Measurements from ENCODE around the gene HSPA2.

HSPA2 gene

DNA sequence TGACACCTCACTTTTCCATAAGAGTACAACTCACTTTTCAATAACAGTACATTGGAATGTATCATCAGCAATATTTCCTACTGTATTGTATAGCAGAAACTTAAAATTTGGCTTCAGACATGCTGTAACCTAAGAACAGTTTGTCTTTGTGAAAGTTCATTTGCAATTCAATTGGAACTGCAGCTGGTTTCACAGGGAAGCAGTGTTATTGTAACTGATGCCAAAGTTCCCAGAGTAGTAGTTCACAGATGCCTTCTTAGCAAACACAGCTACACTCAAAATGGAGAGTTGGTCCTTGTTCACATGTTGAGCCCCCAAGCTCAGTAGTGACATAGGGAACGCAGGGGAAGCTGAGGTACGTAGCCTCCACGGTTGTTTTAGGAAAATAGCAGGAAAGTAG is 32.6 kb downstream of the HSPA2 start:
- TF ChIP-seq, protein P1, sequence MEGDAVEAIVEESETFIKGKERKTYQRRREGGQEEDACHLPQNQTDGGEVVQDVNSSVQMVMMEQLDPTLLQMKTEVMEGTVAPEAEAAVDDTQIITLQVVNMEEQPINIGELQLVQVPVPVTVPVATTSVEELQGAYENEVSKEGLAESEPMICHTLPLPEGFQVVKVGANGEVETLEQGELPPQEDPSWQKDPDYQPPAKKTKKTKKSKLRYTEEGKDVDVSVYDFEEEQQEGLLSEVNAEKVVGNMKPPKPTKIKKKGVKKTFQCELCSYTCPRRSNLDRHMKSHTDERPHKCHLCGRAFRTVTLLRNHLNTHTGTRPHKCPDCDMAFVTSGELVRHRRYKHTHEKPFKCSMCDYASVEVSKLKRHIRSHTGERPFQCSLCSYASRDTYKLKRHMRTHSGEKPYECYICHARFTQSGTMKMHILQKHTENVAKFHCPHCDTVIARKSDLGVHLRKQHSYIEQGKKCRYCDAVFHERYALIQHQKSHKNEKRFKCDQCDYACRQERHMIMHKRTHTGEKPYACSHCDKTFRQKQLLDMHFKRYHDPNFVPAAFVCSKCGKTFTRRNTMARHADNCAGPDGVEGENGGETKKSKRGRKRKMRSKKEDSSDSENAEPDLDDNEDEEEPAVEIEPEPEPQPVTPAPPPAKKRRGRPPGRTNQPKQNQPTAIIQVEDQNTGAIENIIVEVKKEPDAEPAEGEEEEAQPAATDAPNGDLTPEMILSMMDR (IDR thresholded peaks at IDR 0.05; ENCODE audit: low read depth, low read length) = no peak
- H3K4me1 ChIP-seq = no peaks in the 10 kb centered on the region
- no peaks in the 10 kb centered on the region for H3K27me3 ChIP-seq
- no peaks in the 10 kb centered on the region for H3K9me3 ChIP-seq
- DNase-seq = no peak
- no peak overlapping the region for H3K4me3 ChIP-seq (ENCODE audit: low read depth, low read length)
- no peaks in the 10 kb centered on the region for H3K36me3 ChIP-seq

DNA sequence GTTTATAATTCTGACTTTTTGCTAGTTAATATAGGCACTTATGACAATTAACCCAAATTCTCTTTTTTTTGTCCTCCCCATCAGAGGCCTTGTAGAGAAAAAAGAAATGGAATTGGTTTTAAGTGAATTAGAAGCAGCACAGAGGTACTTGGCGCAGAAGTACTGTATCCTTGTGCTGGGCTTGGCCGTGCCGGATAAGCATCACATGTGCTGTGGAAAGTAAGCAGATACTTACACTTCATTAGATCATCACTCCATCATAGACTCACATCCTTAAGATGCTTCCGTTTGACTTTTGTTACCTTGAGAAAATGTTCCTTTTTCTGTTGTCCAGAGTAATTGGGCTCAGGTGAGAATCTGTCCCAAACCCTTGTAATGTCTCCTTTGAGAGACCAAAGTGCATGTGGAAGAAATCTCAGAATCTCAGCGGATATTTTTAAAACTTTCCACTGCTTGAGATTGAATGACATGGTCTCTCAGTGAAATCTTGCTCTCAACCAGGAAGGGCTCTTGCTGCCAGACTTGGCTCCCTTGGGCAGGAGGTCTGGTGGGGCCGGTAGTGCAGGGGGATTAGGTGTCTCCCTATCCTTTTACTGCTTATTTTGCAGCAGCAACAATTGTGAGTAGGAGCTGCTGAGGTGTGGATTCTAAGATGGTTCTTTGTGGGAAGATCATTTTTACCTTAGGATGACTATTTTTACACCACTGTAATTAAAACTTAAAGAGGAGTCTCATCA is 34.0 kb downstream of the HSPA2 start:
- DNase-seq = no peak
- H3K4me1 ChIP-seq = no peaks in the 10 kb centered on the region
- no peak overlapping the region for H3K4me3 ChIP-seq (ENCODE audit: low read depth, low read length)
- no peaks in the 10 kb centered on the region for H3K36me3 ChIP-seq
- TF ChIP-seq, protein P1 (IDR thresholded peaks at IDR 0.05; ENCODE audit: low read depth, low read length) = no peak
- no peaks in the 10 kb centered on the region for H3K27me3 ChIP-seq
- no peaks in the 10 kb centered on the region for H3K9me3 ChIP-seq

DNA sequence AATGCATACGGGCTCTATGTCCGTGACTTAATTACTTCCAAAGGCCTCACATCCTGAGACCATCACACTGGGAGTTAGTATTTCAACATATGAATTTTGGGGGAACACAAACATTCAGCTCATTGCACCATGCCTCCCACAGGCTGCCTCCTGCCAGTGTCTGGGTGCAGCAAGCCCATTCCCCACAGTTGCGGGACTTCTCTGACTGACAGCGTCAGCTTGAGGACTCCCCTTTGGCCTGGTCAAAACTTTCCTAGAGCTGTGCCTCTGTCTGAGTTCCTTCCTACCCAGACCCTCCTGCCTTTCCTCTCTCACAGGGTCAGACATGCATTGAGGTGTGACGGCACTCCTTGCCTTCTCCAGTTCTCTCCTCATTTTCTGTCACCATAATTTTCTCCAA is 36.7 kb downstream of the HSPA2 start:
- TF ChIP-seq, protein P1 (IDR thresholded peaks at IDR 0.05; ENCODE audit: low read depth, low read length) = no peak
- Histone ChIP-seq H3K9me3 (no peaks in the 10 kb centered on the region), H3K4me3 (ENCODE audit: low read depth, low read length) (no peak overlapping the region), H3K36me3 (no peaks in the 10 kb centered on the region), H3K27me3 (no peaks in the 10 kb centered on the region), H3K4me1 (no peaks in the 10 kb centered on the region)
- DNase-seq = no peak

DNA sequence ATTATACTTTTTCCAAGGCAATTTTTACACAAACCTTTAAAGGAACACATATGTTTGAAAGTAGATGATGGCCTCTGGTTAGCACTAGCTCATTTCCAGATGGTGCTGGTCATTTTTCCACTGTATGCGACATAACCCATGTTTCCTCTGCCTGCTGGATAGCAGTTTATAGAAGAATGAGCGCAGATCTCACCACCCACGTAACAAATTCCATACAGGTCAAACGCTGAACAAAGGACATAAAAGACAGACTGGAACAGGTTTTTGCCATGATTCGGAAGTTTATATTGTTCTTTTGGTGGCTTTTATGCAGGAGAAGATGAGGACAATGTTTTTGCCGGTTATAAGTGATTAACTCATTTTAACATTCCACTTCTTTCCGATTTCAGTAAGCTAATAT is 39.9 kb downstream of the HSPA2 start:
- no peak for DNase-seq
- TF ChIP-seq, protein P1 (IDR thresholded peaks at IDR 0.05; ENCODE audit: low read depth, low read length) = no peak
- Histone ChIP-seq H3K36me3 (no peaks in the 10 kb centered on the region), H3K27me3 (no peaks in the 10 kb centered on the region), H3K9me3 (no peaks in the 10 kb centered on the region), H3K4me1 (no peaks in the 10 kb centered on the region), H3K4me3 (ENCODE audit: low read depth, low read length) (no peak overlapping the region)

DNA sequence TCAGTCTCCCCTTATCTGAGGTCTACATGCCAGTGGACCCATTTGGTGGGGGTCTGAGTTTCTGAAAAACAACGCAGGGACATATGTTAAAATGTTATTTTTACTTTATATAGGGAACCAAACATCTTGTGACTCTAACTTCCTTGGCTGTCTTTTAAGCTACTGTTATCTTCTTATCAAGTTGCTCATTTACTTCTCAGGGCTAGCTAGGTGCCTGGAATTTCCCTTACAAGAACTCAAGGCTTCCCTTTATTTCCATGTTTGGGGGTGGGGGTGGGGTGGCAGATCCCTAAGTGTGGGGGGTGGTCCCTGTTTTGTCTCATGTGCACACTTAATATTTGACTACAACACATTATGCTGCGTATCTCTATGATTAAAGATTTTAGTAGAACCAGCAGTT is 40.8 kb downstream of the HSPA2 start:
- no peaks in the 10 kb centered on the region for H3K4me1 ChIP-seq
- H3K9me3 ChIP-seq = no peaks in the 10 kb centered on the region
- no peak overlapping the region for H3K4me3 ChIP-seq (ENCODE audit: low read depth, low read length)
- no peaks in the 10 kb centered on the region for H3K36me3 ChIP-seq
- TF ChIP-seq, protein P1 (IDR thresholded peaks at IDR 0.05; ENCODE audit: low read depth, low read length) = no peak
- no peaks in the 10 kb centered on the region for H3K27me3 ChIP-seq
- DNase-seq = no peak

DNA sequence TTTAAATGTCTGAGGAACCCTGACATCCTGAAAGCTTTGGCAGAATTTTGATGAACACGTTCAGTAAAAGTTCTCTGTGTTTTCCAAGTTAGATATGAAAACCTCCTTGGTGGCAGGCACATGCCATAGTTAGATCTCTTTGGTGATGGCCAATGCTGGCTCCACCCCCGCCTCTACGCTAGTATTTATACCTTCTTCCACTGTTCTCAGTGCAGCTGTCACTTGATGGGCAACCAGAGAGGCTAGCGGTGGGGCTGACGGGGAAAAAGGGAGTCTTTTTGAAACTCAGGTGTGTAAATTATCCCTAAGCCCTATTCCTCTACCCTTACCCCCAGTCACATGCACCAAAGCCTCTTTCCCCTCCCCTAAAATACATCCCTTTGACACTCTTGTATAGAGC is 41.3 kb downstream of the HSPA2 start:
- TF ChIP-seq, protein P1 (IDR thresholded peaks at IDR 0.05; ENCODE audit: low read depth, low read length) = no peak
- Histone ChIP-seq H3K9me3 (no peaks in the 10 kb centered on the region), H3K4me3 (ENCODE audit: low read depth, low read length) (no peak overlapping the region), H3K4me1 (no peaks in the 10 kb centered on the region), H3K27me3 (no peaks in the 10 kb centered on the region), H3K36me3 (no peaks in the 10 kb centered on the region)
- no peak for DNase-seq
